HG02798 (cell line): ENCODE results near the gene CTNNBIP1.
A peak's percentile ranks its signal among the peaks of the same experiment; 100 is the strongest.
"Not testable (repeated sequence)": the region's sequence is repeated elsewhere in the genome, so short reads cannot be mapped to it uniquely, and the experiment has no call there.

Experiments used
- ATAC-seq: cut with Tn5 transposase; IDR thresholded peaks from one replicate; pipeline ENCODE4 v1.9.1; 2021; ENCODE audit warnings: mild to moderate bottlenecking; ENCODE audit not compliant: unreplicated experiment, poor library complexity

CTNNBIP1 gene

GRCh38 chr1:9910076-9910422 is at the start of gene CTNNBIP1:
Gene CTNNBIP1, minus strand, starts transcription at chr1:9910269. Its CDS starts 38,205 bp downstream, at chr1:9872064.
- peak; percentile 84 for ATAC-seq

GRCh38 chr1:9957726-9958125 is 47.7 kb upstream of the CTNNBIP1 start:
- ATAC-seq = no peak

- no peak for ATAC-seq
These were observed 36.2 kb upstream of the CTNNBIP1 start for GRCh38 chr1:9946315-9946714.

GRCh38 chr1:9942939-9943788 is 33.1 kb upstream of the CTNNBIP1 start, which contains the start of the genes LZIC and NMNAT1:
Gene LZIC, minus strand, starts transcription at chr1:9943391. Its CDS starts 6,772 bp downstream, at chr1:9936619.
Gene NMNAT1, plus strand, starts transcription at chr1:9943475. Its CDS starts 28,599 bp downstream, at chr1:9972074.
- ATAC-seq = peak; percentile 96

GRCh38 chr1:9942399-9942938 is 32.4 kb upstream of the CTNNBIP1 start:
- ATAC-seq = peak; percentile 28

- ATAC-seq = no peak
These were observed 19.6 kb upstream of the CTNNBIP1 start for GRCh38 chr1:9929431-9930385.

GRCh38 chr1:9927259-9927658 is 17.2 kb upstream of the CTNNBIP1 start:
- ATAC-seq = no peak

GRCh38 chr1:9922342-9922741 is 12.3 kb upstream of the CTNNBIP1 start:
- ATAC-seq = no peak

- ATAC-seq = no peak
These were observed 10.5 kb upstream of the CTNNBIP1 start for GRCh38 chr1:9920606-9921005.

GRCh38 chr1:9917901-9918300 is 7.8 kb upstream of the CTNNBIP1 start:
- ATAC-seq = no peak

- not testable (repeated sequence) for ATAC-seq
These were observed 7.4 kb upstream of the CTNNBIP1 start for GRCh38 chr1:9917495-9917894.

- no peak for ATAC-seq
These were observed 6.4 kb upstream of the CTNNBIP1 start for GRCh38 chr1:9916452-9916851.

GRCh38 chr1:9914610-9914937 is 4.5 kb upstream of the CTNNBIP1 start:
- no peak for ATAC-seq

GRCh38 chr1:9912264-9912936 is 2.3 kb upstream of the CTNNBIP1 start:
- ATAC-seq = no peak

- ATAC-seq = peak; percentile 95
These were observed 532 bp upstream of the CTNNBIP1 start for GRCh38 chr1:9910423-9911178.

GRCh38 chr1:9909234-9910046 is 629 bp downstream of the CTNNBIP1 start:
- peak; percentile 1 for ATAC-seq

- ATAC-seq = no peak
These were observed 1.2 kb downstream of the CTNNBIP1 start for GRCh38 chr1:9908871-9909233.

GRCh38 chr1:9907441-9907840 is 2.6 kb downstream of the CTNNBIP1 start:
- ATAC-seq = no peak

GRCh38 chr1:9906466-9906865 is 3.6 kb downstream of the CTNNBIP1 start:
- no peak for ATAC-seq
